HepG2 (cell line): ENCODE measurements around the gene IFITM10. TPM values are rescaled to one million over a fixed set of nuclear protein-coding genes. Genes with fewer than 3 reads are reported as not detected.
A peak's percentile ranks its signal among the peaks of the same experiment; 100 is the strongest.

Experiments
- ASH2L ChIP-seq: fragments of 300-600, 200-600 bp; sonication (generic); IDR thresholded peaks from 2 replicates; pipeline ENCODE4 v1.7.0; 2017; ENCODE audit warnings: low read depth, mild to moderate bottlenecking, moderate library complexity, mixed read lengths, low read length; ENCODE audit not compliant: insufficient read length
- ATF3 ChIP-seq: sonication (generic); formaldehyde crosslinking; IDR thresholded peaks from 2 replicates; pipeline ENCODE4 v1.4.0; 2020; ENCODE audit warnings: missing genetic modification reagents
- CCDC6 ChIP-seq: sonication (generic); formaldehyde crosslinking; IDR thresholded peaks from 2 replicates; pipeline ENCODE4 v1.8.1; 2022; ENCODE audit warnings: mild to moderate bottlenecking, missing genetic modification reagents, moderate library complexity
- CTCF ChIP-seq: sonication (generic); formaldehyde crosslinking; IDR thresholded peaks from 2 replicates; pipeline ENCODE4 v1.5.0; 2020; ENCODE audit warnings: mild to moderate bottlenecking, missing genetic modification reagents, moderate library complexity
- HHEX ChIP-seq: IDR thresholded peaks from 2 replicates; pipeline ENCODE4 v1.6.1; 2016; ENCODE audit warnings: control low read depth
- KDM5B ChIP-seq: sonication (generic); formaldehyde crosslinking; IDR thresholded peaks from 2 replicates; pipeline ENCODE4 v1.4.0; 2020; ENCODE audit warnings: missing genetic modification reagents, mild to moderate bottlenecking, borderline replicate concordance
- LBX2 ChIP-seq: sonication (generic); formaldehyde crosslinking; IDR thresholded peaks from 2 replicates; pipeline ENCODE4 v1.5.0; 2020; ENCODE audit warnings: missing genetic modification reagents, mild to moderate bottlenecking, borderline replicate concordance
- MAZ ChIP-seq, 2 experiments: sonication (generic) in 1 of 2; formaldehyde crosslinking in 1 of 2; IDR thresholded peaks; 2 replicates each; pipeline versions ENCODE4 v1.5.0 to v1.6.1; 2012 to 2020; ENCODE audit warnings: low read depth in 2 of 2, mild to moderate bottlenecking in 2 of 2, borderline replicate concordance in 1 of 2, improper control_type of control experiment in 1 of 2, low read length in 1 of 2, missing genetic modification reagents in 1 of 2, moderate library complexity in 1 of 2
- MEF2D ChIP-seq: sonication (generic); formaldehyde crosslinking; IDR thresholded peaks from 2 replicates; pipeline ENCODE4 v1.5.1; 2020; ENCODE audit warnings: mild to moderate bottlenecking, missing genetic modification reagents
- MNT ChIP-seq: fragments of 450-650 bp; IDR thresholded peaks from 2 replicates; pipeline ENCODE4 v1.6.1; 2016
- MYNN ChIP-seq: sonication (generic); formaldehyde crosslinking; IDR thresholded peaks from 2 replicates; pipeline ENCODE4 v1.4.0; 2020; ENCODE audit warnings: mild to moderate bottlenecking, low read depth, missing genetic modification reagents
- NRL ChIP-seq: sonication (generic); formaldehyde crosslinking; IDR thresholded peaks from 2 replicates; pipeline ENCODE4 v1.5.0; 2020; ENCODE audit warnings: missing genetic modification reagents, mild to moderate bottlenecking, moderate library complexity, borderline replicate concordance
- PHB2 ChIP-seq: fragments of 450-650 bp; IDR thresholded peaks from 2 replicates; pipeline ENCODE4 v1.6.1; 2018; ENCODE audit not compliant: partially characterized antibody
- RFX5 ChIP-seq: IDR thresholded peaks from 2 replicates; pipeline ENCODE4 v1.6.1; 2011; ENCODE audit warnings: low read depth, low read length, improper control_type of control experiment
- SNAI1 ChIP-seq: sonication (generic); formaldehyde crosslinking; IDR thresholded peaks from 2 replicates; pipeline ENCODE4 v1.5.0; 2020; ENCODE audit warnings: mild to moderate bottlenecking, missing genetic modification reagents, borderline replicate concordance
- TBP ChIP-seq: sonication (generic); formaldehyde crosslinking; IDR thresholded peaks from 2 replicates; pipeline ENCODE4 v1.5.0; 2020; ENCODE audit warnings: missing genetic modification reagents
- ZFP62 ChIP-seq: sonication (generic); formaldehyde crosslinking; IDR thresholded peaks from 2 replicates; pipeline ENCODE4 v1.4.0; 2020; ENCODE audit warnings: missing genetic modification reagents
- ZMYM2 ChIP-seq: sonication (generic); formaldehyde crosslinking; IDR thresholded peaks from 2 replicates; pipeline ENCODE4 v1.8.0; 2022; ENCODE audit warnings: mild to moderate bottlenecking, missing genetic modification reagents
- ZNF235 ChIP-seq: sonication (generic); formaldehyde crosslinking; IDR thresholded peaks from 2 replicates; pipeline ENCODE4 v1.8.1; 2023; ENCODE audit warnings: mild to moderate bottlenecking, missing genetic modification reagents, borderline replicate concordance
- ZNF34 ChIP-seq: sonication (generic); formaldehyde crosslinking; IDR thresholded peaks from 2 replicates; pipeline ENCODE4 v1.4.0; 2020; ENCODE audit warnings: mild to moderate bottlenecking, missing genetic modification reagents, borderline replicate concordance
- ZNF614 ChIP-seq: IDR thresholded peaks from 2 replicates; pipeline ENCODE4 v1.6.1; 2018; ENCODE audit warnings: missing biosample characterization, missing genetic modification reagents, inconsistent platforms, borderline replicate concordance
- ZNF761 ChIP-seq: sonication (generic); formaldehyde crosslinking; conservative IDR thresholded peaks from 2 replicates; pipeline ENCODE4 v1.4.0; 2020; ENCODE audit warnings: mild to moderate bottlenecking, missing genetic modification reagents
- ZNF777 ChIP-seq: sonication (generic); formaldehyde crosslinking; IDR thresholded peaks from 2 replicates; pipeline ENCODE4 v1.4.0; 2020; ENCODE audit warnings: missing genetic modification reagents
- ZNF781 ChIP-seq: sonication (generic); formaldehyde crosslinking; IDR thresholded peaks from 2 replicates; pipeline ENCODE4 v1.5.1; 2020; ENCODE audit warnings: borderline replicate concordance, mild to moderate bottlenecking, missing genetic modification reagents; ENCODE audit errors: not compliant biosample characterization
- polyA plus RNA-seq, 8 experiments: library from polyadenylated mRNA; depleted of rRNA in 3 of 8; stranded (reverse) in 7 of 8; unstranded in 1 of 8; fragments of >200 nt; fragmentation: Illumina TruSeq in 4 of 8; extraction: Trizol in 4 of 8; gene quantifications; 2 replicates each; pipeline versions ENCODE4 v1.2.1 to v1.2.3, GENCODE V29; 2011 to 2016; ENCODE audit warnings: low read depth in 4 of 8, missing spikeins in 1 of 8, mixed read lengths in 1 of 8; ENCODE audit not compliant: insufficient read depth in 1 of 8
- total RNA-seq, 5 experiments: library from RNA; depleted of rRNA; stranded (reverse); fragments of >200 nt; fragmentation: Illumina TruSeq; extraction: Trizol; gene quantifications; 2 replicates each; pipeline ENCODE4 v1.2.3, GENCODE V29; 2016; ENCODE audit warnings: low read depth in 1 of 5

The IFITM10 gene
- total and polyA plus RNA-seq, 2 of the 13 experiments (the other 11 are each of a cell fraction or from before 2014, with no cell fraction given): 0.09 to 0.13 TPM

GRCh38 chr11:1691026-1691877, 59.1 kb downstream of the IFITM10 start (continued):
- TF ChIP-seq CCDC6 (CRISPR knock-in tag): no peak
- peak; percentile 71; the same call in 1 of the 2 replicates for TF ChIP-seq HHEX
- no peak; the same call in 1 of the 2 replicates for TF ChIP-seq MYNN
- peak; percentile 49 for TF ChIP-seq ZNF777 (CRISPR knock-in tag)
- peak; percentile 64 for TF ChIP-seq ASH2L
- no peak for TF ChIP-seq RFX5
- 0 out of 2 replicates have a peak, but pooled peaks have one; percentile 23 for TF ChIP-seq LBX2
- TF ChIP-seq ZNF781: no peak
- peak; percentile 81 for TF ChIP-seq CTCF (CRISPR knock-in tag)
- no peak for TF ChIP-seq ATF3 (CRISPR knock-in tag)
- no peak for TF ChIP-seq ZFP62 (CRISPR knock-in tag)
- TF ChIP-seq KDM5B: no peak
- 0 out of 2 replicates have a peak, but pooled peaks have one; percentile 34 for TF ChIP-seq ZNF614 (CRISPR knock-in tag)
- peak; percentile 50; the same call in 1 of the 2 replicates for TF ChIP-seq MNT
- peak; percentile 76 for TF ChIP-seq MEF2D (CRISPR knock-in tag)
- peak; percentile 70; the same call in 1 of the 2 replicates for TF ChIP-seq ZMYM2 (CRISPR knock-in tag)
- TF ChIP-seq ZNF34: no peak
- TF ChIP-seq SNAI1 (CRISPR knock-in tag): 0 out of 2 replicates have a peak, but pooled peaks have one; percentile 82
- no peak for TF ChIP-seq TBP (CRISPR knock-in tag)
- TF ChIP-seq PHB2: no peak
- TF ChIP-seq ZNF235 (CRISPR knock-in tag): 0 out of 2 replicates have a peak, but pooled peaks have one; percentile 55
- TF ChIP-seq MAZ (IDR thresholded peaks at IDR 0.05; ENCODE audit: borderline replicate concordance, low read depth, low read length): no peak
- TF ChIP-seq MAZ (CRISPR knock-in tag; IDR thresholded peaks at IDR 0.05; ENCODE audit: low read depth): peak; percentile 79; the same call in 1 of the 2 replicates
- peak; percentile 76; the same call in 1 of the 2 replicates for TF ChIP-seq ZNF761 (CRISPR knock-in tag)
- peak; percentile 20 for TF ChIP-seq NRL (CRISPR knock-in tag)
